ENCODE results near the gene ZNF277.

The ZNF277 gene

DNA sequence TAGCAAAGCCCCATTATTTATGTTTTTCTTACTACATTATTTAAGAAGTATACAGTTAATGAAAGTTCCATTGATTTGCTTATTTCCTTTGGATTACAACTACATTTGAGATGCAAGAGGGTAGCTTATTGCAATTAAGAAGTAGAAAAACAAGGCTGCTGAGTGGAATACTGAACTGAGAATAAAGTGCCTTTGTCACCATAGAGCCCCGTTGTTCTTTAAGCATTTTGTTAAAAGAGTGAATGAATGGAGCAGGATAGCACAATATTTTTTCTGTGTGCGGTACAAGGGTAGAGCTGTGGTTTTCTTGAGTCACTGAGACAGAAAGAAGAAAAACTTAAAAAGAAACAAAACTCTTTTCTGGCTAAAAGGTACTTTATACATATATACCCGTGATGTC is 45.6 kb downstream of the ZNF277 start:
- in situ Hi-C loops (cut with MboI; ENCODE audit: low sequenced_read_pairs), result no loop called here

DNA sequence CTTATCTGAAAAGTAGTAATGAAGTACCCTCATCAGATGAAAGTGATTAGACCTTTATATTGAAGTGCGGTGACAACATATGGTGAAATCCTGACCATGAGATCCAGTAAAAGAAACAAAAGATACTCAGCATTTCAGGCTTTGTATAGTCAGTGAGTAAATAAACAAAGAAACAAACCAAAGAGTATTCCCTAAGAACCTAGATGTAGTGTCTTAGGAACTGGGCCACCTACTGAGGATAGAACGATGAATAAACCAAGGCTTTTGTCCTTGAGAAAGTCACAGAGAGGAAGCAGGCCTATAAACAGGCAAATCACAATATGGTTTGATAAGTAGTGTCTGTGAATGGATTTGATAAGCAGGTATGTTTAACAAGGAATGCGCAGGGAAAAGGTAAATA is 46.2 kb downstream of the ZNF277 start:
- in situ Hi-C loops (cut with MboI; ENCODE audit: low sequenced_read_pairs), result no loop called here

DNA sequence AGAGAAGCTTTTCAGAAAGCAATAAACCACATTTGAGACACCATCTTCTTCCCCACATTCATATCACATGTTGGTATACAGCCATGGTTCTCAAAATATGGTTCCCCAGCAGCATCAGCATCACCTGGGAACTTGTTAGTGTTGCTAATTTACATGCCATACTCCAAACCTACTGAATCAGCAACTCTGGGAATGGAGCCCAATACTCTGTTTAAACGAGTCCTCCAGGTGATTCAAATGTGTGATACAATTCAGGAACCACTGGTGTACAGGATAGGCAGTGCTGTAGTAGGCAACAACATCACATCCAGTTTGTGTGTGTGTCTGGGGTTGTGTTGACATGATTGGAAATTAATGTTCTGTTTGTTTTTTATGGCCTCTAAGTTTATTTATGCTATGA is 47.7 kb downstream of the ZNF277 start:
- in situ Hi-C loops (cut with MboI; ENCODE audit: low sequenced_read_pairs), result no loop called here

DNA sequence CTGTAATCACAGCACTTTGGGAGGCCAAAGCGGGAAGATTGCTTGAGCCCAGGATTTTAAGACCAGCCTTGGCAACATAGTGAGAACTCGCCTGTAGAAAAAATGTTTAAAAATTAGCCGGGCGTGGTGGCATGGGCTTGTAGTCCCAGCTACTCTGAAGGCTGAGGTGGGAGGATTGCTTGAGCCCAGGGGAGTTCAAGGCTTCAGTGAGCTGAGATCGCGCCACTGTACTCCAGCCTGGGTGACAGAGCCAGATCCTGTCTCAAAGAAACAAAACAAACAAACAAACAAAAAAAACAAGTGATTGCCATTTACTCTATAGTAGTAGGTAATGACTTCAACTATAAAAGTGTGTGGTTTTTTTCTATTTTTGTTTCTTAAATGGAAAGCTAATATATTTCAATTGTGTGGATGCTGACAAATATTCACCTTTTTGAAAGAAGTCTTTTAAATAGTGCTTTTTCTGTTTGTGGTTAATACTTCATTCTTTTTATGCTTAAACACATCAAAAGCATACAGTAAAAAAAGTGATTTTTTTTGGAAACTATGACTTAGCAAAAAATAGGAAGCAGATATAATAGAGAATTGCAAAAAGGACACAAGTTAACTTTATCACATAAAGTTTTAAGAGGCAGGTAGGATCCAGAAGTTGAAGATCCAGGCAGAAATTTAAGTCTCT is 48.4 kb downstream of the ZNF277 start:
- in situ Hi-C loops (cut with MboI; ENCODE audit: low sequenced_read_pairs), result no loop called here

DNA sequence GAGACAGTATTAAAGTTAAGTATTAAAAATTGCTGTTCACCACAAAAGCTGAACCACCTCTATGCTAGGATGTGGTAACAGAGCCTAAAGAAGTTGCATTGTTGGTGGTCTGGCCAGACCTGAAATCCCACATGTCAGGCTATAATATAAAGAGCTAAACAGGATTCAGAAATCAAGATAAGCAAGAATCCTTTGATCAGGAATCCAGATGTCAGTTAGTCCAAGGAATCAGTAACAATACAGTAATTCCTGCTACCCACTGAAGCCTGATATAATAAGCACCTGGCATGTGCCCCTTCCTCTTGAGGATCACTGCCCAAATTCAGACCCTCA is 48.9 kb downstream of the ZNF277 start:
- in situ Hi-C loops (cut with MboI; ENCODE audit: low sequenced_read_pairs), result no loop called here

DNA sequence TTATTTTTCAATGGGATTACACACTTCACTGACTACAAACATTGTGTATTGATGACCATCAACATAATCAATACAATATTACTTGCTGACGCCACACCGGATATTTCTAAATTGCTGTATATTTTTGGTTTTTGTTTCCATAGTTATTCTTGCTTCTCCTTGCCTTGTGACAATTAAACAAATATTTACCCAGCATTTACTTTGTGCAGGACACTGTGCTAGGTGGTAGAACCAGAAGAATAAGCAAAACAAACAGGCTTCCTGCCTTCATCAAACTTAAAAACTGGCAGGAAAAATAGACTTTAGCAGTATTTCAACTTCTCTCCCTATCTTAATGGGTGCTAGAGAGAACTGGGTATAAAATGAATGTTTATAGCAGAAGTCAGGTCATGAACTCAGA is 50.6 kb downstream of the ZNF277 start:
- in situ Hi-C loops (cut with MboI; ENCODE audit: low sequenced_read_pairs), result no loop called here

DNA sequence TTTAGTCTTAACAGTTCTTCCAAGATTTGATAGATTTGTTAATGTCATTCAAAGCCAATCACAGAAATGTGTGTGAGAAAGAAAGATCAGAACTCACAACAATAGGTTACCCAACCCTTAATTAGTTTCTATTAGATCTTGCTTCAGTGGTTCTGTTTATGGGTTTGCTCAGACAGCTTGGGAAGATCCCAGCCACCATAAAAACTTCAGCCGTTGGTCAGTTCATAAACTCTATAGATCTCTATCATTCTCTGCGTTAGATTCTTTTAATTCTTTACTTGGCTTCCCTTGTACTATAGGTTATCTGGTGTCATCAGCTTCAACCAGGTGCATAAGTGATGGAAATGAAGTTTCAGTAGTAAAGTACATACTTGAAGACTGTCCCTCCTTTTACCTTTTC is 54.4 kb downstream of the ZNF277 start:
- in situ Hi-C loops (cut with MboI; ENCODE audit: low sequenced_read_pairs), result no loop called here

DNA sequence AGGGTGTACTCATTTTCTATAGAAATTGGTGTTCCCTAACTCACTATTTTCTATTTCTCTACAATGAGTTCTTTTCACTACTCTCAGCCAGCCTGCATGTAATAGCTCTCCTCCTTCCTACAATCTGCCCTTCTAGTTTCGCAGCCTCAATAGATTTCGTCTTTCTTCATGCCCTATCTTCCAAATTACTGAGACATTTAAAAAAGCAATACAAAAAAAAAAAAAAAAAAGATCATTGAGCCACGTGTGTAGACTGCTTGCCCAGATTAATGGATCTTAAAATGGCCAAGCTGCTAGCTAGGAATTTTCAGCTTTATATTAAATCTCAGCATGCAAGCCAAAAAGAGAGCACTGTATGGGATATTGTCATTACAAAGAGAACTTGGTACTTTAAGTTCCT is 55.5 kb downstream of the ZNF277 start:
- in situ Hi-C loops (cut with MboI; ENCODE audit: low sequenced_read_pairs), result no loop called here

DNA sequence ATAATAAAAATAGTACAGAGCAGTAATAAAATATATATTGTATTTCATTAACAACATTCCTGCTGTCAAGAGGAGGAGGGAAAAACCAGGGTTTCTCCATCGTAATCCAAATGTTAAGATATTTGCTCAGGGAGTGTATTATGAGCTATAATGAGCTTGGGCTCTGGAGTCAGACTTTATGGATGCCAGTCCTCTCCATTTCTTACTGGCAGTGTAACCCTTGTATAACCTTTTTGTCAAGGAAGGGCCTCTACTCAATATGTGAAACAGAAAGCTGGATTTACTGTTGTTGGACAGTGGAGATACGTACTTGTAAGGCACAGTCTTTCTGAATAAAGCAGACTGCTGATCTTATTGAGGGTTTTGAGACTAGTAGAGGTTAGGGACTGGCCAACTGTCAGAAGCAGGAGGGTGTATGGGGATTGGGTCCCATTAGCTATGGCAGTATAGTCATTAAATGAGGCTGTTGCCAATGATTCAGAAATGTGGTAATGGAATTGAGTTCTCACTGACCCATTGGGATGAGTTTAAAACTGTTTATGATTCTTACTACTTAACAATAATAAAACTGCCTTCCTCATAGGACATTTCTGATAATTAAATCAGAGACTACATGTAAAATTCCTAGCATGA is 56.5 kb downstream of the ZNF277 start:
- in situ Hi-C loops (cut with MboI; ENCODE audit: low sequenced_read_pairs), result no loop called here

DNA sequence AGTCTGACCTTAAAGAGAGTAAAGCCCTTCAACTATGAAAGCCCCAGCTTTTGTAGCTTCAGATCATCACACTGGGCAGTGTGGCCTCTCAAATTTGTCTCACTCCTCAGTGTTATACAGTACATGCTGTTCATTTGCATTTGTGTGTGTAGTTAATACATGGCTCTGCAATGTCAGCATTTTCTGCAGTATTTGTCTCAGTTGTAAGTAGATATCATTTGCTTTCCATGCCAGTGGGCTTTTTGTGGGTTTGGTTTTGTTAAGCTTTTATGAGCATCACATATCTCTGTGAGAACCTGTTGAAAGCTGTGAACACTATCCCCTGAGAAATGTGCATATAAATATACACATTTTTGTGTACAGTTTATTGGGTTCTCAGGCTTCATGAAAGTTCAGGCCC is 57.0 kb downstream of the ZNF277 start:
- in situ Hi-C loops (cut with MboI; ENCODE audit: low sequenced_read_pairs), result no loop called here

DNA sequence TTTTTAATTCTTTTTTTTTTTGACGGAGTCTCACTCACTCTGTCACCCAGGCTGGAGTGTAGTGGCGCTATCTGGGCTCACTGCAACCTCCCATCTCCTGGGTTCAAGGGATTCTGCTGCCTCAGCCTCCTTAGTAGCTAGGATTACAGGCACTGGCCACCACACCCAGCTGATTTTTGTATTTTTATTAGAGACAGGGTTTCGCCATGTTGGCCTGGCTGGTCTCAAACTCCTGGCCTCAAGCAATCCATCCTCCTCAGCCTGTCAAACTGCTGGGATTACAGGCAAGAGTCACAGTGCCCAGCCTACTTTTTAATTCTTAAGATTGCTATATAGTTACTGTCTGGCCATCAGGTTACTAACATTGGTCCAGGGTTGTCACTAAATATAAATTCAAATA is 59.6 kb downstream of the ZNF277 start:
- in situ Hi-C loops (cut with MboI; ENCODE audit: low sequenced_read_pairs), result no loop called here

DNA sequence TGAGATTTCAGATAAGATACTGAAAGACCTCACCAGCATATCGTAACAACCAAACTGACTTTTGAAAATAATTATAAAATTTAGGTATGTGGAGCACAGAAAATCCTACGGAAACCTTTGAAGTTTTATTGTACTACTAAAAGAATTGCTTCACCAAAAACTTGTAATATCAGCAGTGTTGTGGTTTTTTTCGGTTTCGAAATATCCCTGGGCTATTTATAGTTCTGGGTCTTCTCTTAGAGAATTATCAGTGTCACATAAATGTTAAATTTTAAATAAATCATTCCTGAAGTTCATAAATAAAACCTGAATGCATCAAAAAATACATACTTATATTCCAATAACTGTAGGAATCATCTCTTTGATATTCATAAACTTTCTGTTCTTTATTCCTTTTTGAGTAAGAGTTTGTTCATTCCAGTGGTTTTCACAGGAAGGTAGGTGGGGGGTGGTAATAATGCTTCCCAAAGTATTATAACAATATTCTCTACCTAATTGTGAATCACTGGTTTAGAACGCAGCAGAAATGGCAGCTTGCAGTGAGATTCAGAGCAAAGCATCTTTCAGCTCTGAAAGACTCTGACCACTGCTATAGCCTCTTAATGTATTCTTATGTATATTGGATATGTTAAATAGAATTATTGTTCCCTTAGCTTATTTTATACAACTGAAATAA is 60.2 kb downstream of the ZNF277 start:
- in situ Hi-C loops (cut with MboI; ENCODE audit: low sequenced_read_pairs), result no loop called here

DNA sequence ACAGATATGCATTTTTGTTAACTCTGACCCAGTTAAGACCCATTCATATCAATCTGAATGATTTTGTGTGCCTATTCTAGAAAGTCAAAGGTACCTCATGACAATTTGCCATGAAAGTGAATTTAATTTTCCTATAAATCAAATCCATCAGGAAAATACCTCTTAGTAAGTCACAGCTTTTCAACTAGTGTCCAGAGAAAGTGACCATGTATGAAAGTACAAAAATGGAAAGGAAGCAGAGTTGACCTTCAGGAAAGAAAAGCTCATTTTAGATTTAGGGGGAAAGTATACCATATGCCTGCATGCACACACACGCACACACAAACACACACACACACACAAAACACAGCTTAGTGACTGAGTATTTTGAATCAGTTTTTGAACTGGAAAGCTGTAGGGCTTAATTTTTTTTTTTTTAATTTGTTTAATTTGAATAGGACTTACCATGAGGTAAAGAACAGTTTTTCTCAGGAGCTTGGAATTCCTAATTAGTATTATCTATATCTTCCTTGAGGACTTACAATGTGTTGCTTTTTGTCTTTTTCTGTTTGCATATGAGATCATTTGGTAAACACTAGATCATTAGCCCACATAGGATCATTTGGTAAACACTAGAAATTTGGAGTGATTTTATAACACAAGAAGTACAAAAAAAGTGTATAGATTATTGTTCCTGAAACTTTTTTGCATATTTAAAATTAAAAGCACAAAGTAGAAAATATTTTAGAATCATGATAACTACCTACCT is 61.6 kb downstream of the ZNF277 start:
- in situ Hi-C loops (cut with MboI; ENCODE audit: low sequenced_read_pairs), result no loop called here

DNA sequence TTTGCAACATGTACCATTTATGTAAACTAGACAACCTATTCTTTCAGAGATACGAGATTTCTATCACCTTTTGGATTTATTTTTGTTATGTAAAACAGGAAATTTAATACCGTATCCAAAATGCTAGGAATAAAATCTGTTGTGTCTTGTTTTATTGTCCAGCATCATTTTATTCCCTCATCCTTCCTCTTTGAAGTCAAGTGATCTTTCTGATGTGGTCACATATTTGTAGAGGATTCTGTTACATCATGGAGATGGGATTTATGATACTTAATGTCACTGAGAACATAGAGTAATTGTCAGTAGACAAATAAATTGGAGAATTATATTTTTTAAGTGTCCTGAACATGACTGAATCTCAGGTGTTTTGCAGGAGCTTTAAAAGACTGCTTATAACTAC is 64.7 kb downstream of the ZNF277 start:
- in situ Hi-C loops (cut with MboI; ENCODE audit: low sequenced_read_pairs), result no loop called here

DNA sequence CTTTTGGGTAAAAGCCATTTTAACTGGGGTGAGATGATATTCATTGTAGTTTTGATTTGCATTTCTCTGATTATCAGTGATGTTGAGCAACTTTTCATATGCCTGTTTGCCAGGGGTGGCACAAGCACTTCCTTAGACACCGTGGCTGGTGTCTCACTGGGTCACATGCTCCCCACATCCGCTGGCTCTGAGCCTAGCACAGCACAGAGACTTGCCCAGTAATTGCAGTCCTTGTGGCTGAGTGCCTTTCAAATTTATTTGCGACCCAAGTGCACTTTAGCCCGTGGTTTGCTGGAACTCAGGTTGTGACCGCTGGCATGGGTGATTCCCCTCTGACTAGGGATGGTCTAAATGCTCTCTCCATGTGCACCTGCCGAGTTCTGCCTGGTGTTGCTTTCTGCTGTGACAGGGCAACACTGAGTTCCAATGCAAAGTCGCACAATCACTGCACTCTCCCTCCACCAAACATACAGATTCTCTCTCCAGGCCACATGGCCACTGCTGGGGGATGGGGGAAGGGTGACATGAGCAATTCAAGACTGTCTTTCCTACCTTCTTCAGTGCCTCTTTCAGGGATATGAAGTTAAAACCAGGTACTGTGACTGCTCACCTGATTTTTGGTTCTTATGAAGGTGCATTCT is 66.5 kb downstream of the ZNF277 start:
- in situ Hi-C loops (cut with MboI; ENCODE audit: low sequenced_read_pairs), result no loop called here

DNA sequence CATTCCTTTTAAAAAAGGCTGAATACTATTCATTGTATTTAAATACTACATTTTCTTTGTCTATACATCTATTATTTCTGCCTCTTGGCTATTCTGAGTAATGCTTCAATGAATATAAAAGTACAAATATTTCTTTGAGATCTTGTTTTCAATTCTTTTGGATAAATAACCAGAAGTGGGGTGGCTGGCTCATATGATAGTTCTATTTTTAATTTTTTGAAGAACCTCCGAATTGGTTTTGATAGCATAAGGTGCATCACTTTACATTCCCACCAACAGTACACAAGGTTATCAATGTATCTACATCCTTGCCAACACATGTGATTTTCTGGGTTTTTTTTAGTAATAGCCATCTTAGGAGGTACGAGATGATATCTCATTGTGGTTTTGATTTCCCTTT is 72.5 kb downstream of the ZNF277 start:
- in situ Hi-C loops (cut with MboI; ENCODE audit: low sequenced_read_pairs), result no loop called here

DNA sequence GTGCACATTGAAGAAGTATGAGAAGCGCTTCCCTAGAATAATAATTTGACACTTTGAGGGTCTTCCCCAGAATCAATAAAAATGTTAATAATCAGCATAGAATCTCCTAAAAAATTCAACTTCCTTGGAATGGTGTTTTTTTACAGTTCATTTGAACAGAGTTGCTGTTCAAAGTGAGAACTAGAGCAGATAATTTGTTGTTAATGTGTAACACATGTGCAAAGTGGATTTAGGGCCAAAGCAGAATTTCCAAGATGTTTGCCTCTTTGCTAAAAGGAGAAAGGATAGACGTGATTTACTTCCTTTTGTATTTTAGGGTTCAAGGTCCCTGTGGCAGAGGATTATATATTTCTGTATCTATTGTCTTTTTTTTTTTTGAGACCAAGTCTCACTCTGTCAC is 73.8 kb downstream of the ZNF277 start:
- in situ Hi-C loops (cut with MboI; ENCODE audit: low sequenced_read_pairs), result no loop called here

DNA sequence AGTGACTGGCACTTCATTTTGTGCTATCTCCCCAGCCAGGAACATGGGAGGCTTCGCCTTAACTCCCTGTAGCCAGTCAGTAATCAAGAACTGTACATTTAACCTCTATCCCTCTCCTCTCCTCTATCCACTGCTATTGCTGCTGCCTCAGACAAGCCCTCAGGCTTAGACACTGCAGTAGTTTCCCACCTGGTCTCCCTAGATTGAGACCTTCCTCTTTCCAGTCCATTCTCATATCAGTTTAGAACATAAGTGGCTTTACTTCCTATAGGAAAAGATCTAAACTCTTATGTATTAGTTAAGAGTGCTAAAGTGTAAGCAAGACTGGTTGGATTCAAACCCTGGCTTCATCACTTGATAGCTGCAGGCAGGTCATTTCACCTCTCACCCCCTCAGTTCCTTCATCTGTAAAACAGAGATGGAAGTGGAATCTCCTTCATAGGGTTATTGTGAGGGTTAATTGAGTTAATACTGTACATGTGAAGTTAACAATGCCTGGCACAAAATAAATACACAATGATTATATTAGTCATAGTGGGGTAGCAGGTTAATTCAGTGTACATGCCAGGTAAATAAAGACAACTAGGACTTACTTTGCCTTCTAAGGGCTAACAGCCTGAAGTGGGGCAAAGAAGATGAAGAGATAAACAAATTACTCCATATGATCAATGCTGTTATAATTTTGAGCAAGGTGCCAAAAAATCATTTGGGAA is 76.1 kb downstream of the ZNF277 start:
- in situ Hi-C loops (cut with MboI; ENCODE audit: low sequenced_read_pairs), result no loop called here

DNA sequence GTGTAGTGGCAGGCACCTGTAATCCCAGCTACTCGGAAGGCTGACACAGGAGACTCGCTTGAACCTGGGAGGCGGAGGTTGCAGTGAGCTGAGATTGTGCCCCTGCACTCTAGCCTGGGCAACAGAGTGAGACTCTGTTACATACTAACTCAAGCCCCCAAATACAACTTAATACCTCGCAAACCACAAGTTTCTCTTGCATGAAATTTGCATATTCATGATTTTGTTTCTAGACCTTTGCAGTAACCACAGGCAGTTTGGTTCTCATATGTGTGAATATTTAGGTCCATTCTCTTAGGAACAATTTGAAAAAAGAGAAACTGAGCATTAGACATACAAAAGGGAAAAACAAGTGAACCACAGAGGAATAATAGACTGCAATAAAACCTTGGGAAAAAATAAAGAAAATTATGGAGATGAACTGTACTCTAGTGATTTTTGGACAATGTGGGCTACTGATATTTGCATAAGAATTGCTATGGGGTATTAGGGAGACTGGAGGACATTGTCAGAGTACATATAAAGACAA is 77.0 kb downstream of the ZNF277 start:
- in situ Hi-C loops (cut with MboI; ENCODE audit: low sequenced_read_pairs), result no loop called here

DNA sequence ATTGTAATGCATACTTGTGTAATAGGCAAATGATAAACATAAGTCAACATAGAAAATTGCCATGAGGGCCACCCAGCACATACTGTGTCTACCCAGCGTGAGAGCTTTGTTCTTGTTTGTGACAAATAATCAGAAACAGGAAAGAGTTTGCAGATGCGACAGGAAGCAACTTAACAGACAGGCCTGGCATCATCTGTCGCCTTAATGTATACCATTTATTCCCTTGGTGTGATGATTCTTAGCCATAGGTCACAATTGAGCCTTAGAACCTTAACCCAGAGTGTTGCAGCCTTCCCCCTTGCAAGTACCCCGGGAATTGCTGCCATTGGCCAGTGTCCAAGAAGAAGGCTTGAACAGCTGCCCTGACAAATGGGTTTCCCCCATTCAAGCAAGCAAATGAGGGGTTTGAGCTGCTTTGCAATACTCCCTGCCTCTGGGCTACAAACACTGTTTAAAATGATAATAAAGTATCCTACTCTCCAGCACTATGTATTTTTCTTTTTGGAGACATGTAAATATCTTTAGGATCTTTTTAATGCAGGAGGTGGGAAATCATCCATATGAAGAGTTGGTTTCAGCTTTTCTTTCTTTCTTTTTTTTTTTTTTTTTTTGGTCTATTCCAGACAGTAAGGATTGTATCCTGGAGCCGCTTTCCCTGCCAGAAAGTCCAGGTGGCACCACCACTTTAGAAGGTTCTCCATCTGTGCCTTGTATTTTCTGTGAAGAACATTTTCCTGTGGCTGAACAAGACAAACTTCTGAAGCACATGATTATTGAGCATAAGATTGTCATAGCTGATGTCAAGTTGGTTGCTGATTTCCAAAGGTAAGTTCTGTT is 80.0 kb downstream of the ZNF277 start:
- in situ Hi-C loops (cut with MboI; ENCODE audit: low sequenced_read_pairs), result no loop called here

Measured in HL-60/S4 (cell line).